ENCODE data around the gene MIAT.

- no peak for TF ChIP-seq CTCF (IDR thresholded peaks at IDR 0.05)
- no peak for TF ChIP-seq POLR2AphosphoS5 (IDR thresholded peaks at IDR 0.05)
- no peak for TF ChIP-seq EP300 (IDR thresholded peaks at IDR 0.05)
- TF ChIP-seq POLR2A (IDR thresholded peaks at IDR 0.05): no peak
These were observed 9.3 kb upstream of the MIAT start for GRCh38 chr22:26648011-26648497.
